Uterus (tissue), 2 donors: Measurements from ENCODE around the gene ARPP21.

Experiments
- POLR2A ChIP-seq, 2 donors: fragments of 450-650 bp; IDR thresholded peaks; one replicate each; pipeline ENCODE4 v1.6.1; 2016; ENCODE audit warnings: antibody characterized with exemption in 2 of 2, mild to moderate bottlenecking in 1 of 2, moderate library complexity in 1 of 2
- TF ChIP-seq, protein P1 (sequence below), 4 experiments: fragments of 200-600 bp in 2 of 4; fragments of 450-650 bp in 2 of 4; sonication (generic) in 2 of 4; IDR thresholded peaks; one replicate each; pipeline ENCODE4 v1.5.1; 2016 to 2019; ENCODE audit warnings: antibody characterized with exemption in 4 of 4, mild to moderate bottlenecking in 2 of 4, moderate library complexity in 1 of 4

- TF ChIP-seq, protein P1, sequence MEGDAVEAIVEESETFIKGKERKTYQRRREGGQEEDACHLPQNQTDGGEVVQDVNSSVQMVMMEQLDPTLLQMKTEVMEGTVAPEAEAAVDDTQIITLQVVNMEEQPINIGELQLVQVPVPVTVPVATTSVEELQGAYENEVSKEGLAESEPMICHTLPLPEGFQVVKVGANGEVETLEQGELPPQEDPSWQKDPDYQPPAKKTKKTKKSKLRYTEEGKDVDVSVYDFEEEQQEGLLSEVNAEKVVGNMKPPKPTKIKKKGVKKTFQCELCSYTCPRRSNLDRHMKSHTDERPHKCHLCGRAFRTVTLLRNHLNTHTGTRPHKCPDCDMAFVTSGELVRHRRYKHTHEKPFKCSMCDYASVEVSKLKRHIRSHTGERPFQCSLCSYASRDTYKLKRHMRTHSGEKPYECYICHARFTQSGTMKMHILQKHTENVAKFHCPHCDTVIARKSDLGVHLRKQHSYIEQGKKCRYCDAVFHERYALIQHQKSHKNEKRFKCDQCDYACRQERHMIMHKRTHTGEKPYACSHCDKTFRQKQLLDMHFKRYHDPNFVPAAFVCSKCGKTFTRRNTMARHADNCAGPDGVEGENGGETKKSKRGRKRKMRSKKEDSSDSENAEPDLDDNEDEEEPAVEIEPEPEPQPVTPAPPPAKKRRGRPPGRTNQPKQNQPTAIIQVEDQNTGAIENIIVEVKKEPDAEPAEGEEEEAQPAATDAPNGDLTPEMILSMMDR (IDR thresholded peaks at IDR 0.05), result no peak
- no peak for TF ChIP-seq POLR2A (IDR thresholded peaks at IDR 0.05)
These were observed 142.2 kb downstream of the ARPP21 start for GRCh38 chr3:35781558-35781957.
